B cell (primary cell): ENCODE results near the gene SMIM10L2A. TPM values are rescaled to one million over a fixed set of nuclear protein-coding genes. Genes with fewer than 3 reads are reported as not detected.

Experiments
- ATAC-seq: fragments of 200-7000 bp; cut with Tn5 transposase; one replicate; pipeline ENCODE4 v1.10.0; 2021; ENCODE audit warnings: low read depth, mild to moderate bottlenecking, moderate number of reproducible peaks, moderate library complexity
- CTCF ChIA-PET: fragments of 350-600 bp; sonication (Branson Sonifier 250); formaldehyde crosslinking; loops from one replicate; lab custom pipeline; 2021; ENCODE audit warnings: antibody characterized with exemption, inconsistent platforms; lab: Charles Lee
- POLR2A ChIA-PET: fragments of 350-600 bp; sonication (Branson Sonifier 250); formaldehyde crosslinking; loops from one replicate; lab custom pipeline; 2021; ENCODE audit warnings: antibody characterized with exemption; lab: Charles Lee
- DNase-seq: peaks from one replicate; pipeline ENCODE4 v3.0.0; 2013
- H2AFZ ChIP-seq: 2 replicates; pipeline ENCODE4 v1.6.1; 2012; ENCODE audit warnings: mild to moderate bottlenecking, low read depth, low read length; ENCODE audit not compliant: insufficient read depth, poor library complexity, severe bottlenecking
- H3K27ac ChIP-seq, 2 donors: 1 replicate in 1 of 2; 2 replicates in 1 of 2; pipeline ENCODE4 v1.5.1; 2012 to 2013; ENCODE audit warnings: low read length in 2 of 2, mild to moderate bottlenecking in 2 of 2, moderate library complexity in 1 of 2
- H3K27me3 ChIP-seq, 4 experiments: fragments of 200-600 bp in 1 of 4; sonication (generic) in 1 of 4; replicated peaks in 1 of 4; 1 replicate in 2 of 4; 2 replicates in 2 of 4; pipeline versions ENCODE4 v1.6.1 to v1.7.0; 2013 to 2016; ENCODE audit warnings: low read length in 3 of 4, mild to moderate bottlenecking in 2 of 4, mixed read lengths in 1 of 4, moderate library complexity in 1 of 4; ENCODE audit not compliant: insufficient read depth in 4 of 4, control insufficient read depth in 3 of 4; ENCODE audit errors: control extremely low read depth in 1 of 4
- H3K36me3 ChIP-seq, 2 experiments: replicated peaks in 1 of 2; 1 replicate in 1 of 2; 2 replicates in 1 of 2; pipeline versions ENCODE4 v1.6.1 to v1.7.1; 2013; ENCODE audit warnings: low read length in 1 of 2; ENCODE audit not compliant: insufficient read depth in 2 of 2, control insufficient read depth in 1 of 2; ENCODE audit errors: control extremely low read depth in 1 of 2, extremely low read depth in 1 of 2
- H3K4me1 ChIP-seq, 2 donors: fragments of 200-600 bp in 1 of 2; sonication (generic) in 1 of 2; 1 replicate in 1 of 2; 2 replicates in 1 of 2; pipeline versions ENCODE4 v1.5.1 to v1.6.1; 2013 to 2017; ENCODE audit warnings: low read length in 2 of 2; ENCODE audit not compliant: control insufficient read depth in 2 of 2, insufficient read depth in 2 of 2
- H3K4me2 ChIP-seq: replicated peaks from 2 replicates; pipeline ENCODE3; 2012; ENCODE audit warnings: mild to moderate bottlenecking, low read depth, low read length; ENCODE audit not compliant: poor library complexity, severe bottlenecking
- H3K4me3 ChIP-seq, 5 experiments: fragments of 200-600 bp in 1 of 5; sonication (generic) in 1 of 5; 1 replicate in 3 of 5; 2 replicates in 2 of 5; pipeline versions ENCODE4 v1.5.1 to v1.7.0; 2011 to 2016; ENCODE audit warnings: low read length in 4 of 5, mild to moderate bottlenecking in 4 of 5, low read depth in 2 of 5, control low read depth in 1 of 5, moderate library complexity in 1 of 5; ENCODE audit not compliant: insufficient read depth in 1 of 5; ENCODE audit errors: control extremely low read depth in 1 of 5, extremely low read depth in 1 of 5
- H3K79me2 ChIP-seq: fragments of 200-600 bp; sonication (generic); one replicate; pipeline ENCODE4 v1.6.0; 2016; ENCODE audit warnings: low read length; ENCODE audit not compliant: control insufficient read depth, insufficient read depth
- H3K9ac ChIP-seq: fragments of 200-600 bp; sonication (generic); 2 replicates; pipeline ENCODE4 v1.6.1; 2017; ENCODE audit warnings: mild to moderate bottlenecking, low read length, moderate library complexity
- H3K9me3 ChIP-seq, 3 donors: one replicate each; pipeline versions ENCODE4 v1.6.1 to v1.7.1; 2013; ENCODE audit warnings: low read length in 2 of 3; ENCODE audit not compliant: control insufficient read depth in 2 of 3, insufficient read depth in 1 of 3; ENCODE audit errors: control extremely low read depth in 1 of 3
- H4K20me1 ChIP-seq: 2 replicates; pipeline ENCODE4 v1.6.0; 2012; ENCODE audit warnings: mild to moderate bottlenecking, low read length; ENCODE audit not compliant: insufficient read depth, control insufficient read depth, poor library complexity, severe bottlenecking
- H3K27ac Mint-ChIP-seq: one replicate; pipeline ENCODE4 v1.8.0; 2021; ENCODE audit warnings: mixed read lengths
- H3K27me3 Mint-ChIP-seq: one replicate; pipeline ENCODE4 v1.8.0; 2021; ENCODE audit warnings: mixed read lengths
- H3K4me1 Mint-ChIP-seq: one replicate; pipeline ENCODE4 v1.8.0; 2021; ENCODE audit warnings: mixed read lengths
- H3K4me3 Mint-ChIP-seq: one replicate; pipeline ENCODE4 v1.8.0; 2021; ENCODE audit warnings: mixed read lengths
- H3K9me3 Mint-ChIP-seq: one replicate; pipeline ENCODE4 v1.8.0; 2022; ENCODE audit warnings: mixed read lengths; ENCODE audit not compliant: insufficient read depth
- EZH2 ChIP-seq: IDR thresholded peaks from 2 replicates; pipeline ENCODE4 v1.6.1; 2012; ENCODE audit warnings: borderline replicate concordance, low read depth, mild to moderate bottlenecking, moderate library complexity, low read length; ENCODE audit not compliant: insufficient read depth, poor library complexity, severe bottlenecking
- WGBS: methylation state at CpG from one replicate; pipeline ENCODE4 v1.1.5; 2013; ENCODE audit warnings: missing lambda C conversion rate; ENCODE audit not compliant: insufficient coverage; 5-methylcytosine and 5-hydroxymethylcytosine counted together
- intact Hi-C: fragments of 100-400 bp; cut with micrococcal nuclease; formaldehyde crosslinking; loops from one replicate; pipeline ENCODE4 v1.10.0; 2022
- polyA plus RNA-seq: library from polyadenylated mRNA; depleted of rRNA; stranded (reverse); fragments of >200 nt; gene quantifications from 2 replicates; pipeline ENCODE4 v1.2.3, GENCODE V29; 2012
- total RNA-seq, 2 donors: library from RNA; stranded (reverse); fragments of 120-200 nt in 1 of 2; gene quantifications; 1 replicate in 1 of 2; 2 replicates in 1 of 2; pipeline versions ENCODE4 v1.2.3 to v1.2.4, GENCODE V29; 2013 to 2022
- TF ChIP-seq, protein P1 (sequence below): fragments of 200-600 bp; IDR thresholded peaks from one replicate; pipeline ENCODE4 v1.8.0; 2022; ENCODE audit warnings: antibody characterized with exemption, mild to moderate bottlenecking

Gene SMIM10L2A
- total and polyA plus RNA-seq, 2 donors (not counting 1 experiment from before 2014, with no cell fraction given), result 0.25 to 0.76 TPM

DNA sequence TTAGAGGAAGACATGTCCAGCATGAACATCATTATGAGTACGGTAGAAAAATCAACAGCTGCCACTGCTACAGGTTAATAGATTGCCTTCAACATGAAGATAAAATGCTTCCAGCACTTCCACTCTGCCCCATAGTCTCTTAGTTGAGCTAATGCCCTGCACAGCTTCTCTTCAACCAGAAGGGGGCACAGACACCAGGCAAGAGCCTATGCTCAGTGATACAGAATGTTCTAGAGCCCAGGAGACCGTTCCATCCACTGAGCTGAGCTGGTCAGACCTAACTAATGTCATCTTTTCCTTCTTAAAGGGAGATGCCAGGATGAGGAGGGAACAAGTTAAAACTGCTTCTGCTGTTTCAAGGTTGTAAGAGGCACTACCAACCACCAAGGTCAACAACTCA is 42.2 kb downstream of the SMIM10L2A start:
- intact Hi-C loops, result no loop called here
- Histone ChIP-seq H3K79me2 (no peaks in the 10 kb centered on the region), H3K27me3 (peaks cover 0 to 3% (median under 1%) of the 10 kb centered on the region in 4 experiments), H3K4me1 (no peaks in the 10 kb centered on the region), H3K27ac (no peak overlapping the region), H3K9ac (no peak overlapping the region), H2AFZ (no peak overlapping the region), H3K9me3 (no peaks in the 10 kb centered on the region), H3K36me3 (no peaks in the 10 kb centered on the region), H4K20me1 (no peaks in the 10 kb centered on the region), H3K4me2 (no peak overlapping the region), H3K4me3 (no peak overlapping the region)
- Mint-ChIP-seq H3K4me1 (no peaks in the 10 kb centered on the region), H3K9me3 (no peaks in the 10 kb centered on the region), H3K4me3 (no peak overlapping the region), H3K27me3 (peaks cover 18% of the 10 kb centered on the region), H3K27ac (no peak overlapping the region)
- CTCF ChIA-PET, result interaction anchor here (1.0 to 1.1 kb wide), 2 partner anchors 105 to 132 kb away, joined by 3 to 5 read pairs; no protein-coding TSS in a partner anchor
- DNase-seq (peak; percentile 9), ATAC-seq (peak; percentile 31)
- TF ChIP-seq EZH2, result no peak
- TF ChIP-seq, protein P1, sequence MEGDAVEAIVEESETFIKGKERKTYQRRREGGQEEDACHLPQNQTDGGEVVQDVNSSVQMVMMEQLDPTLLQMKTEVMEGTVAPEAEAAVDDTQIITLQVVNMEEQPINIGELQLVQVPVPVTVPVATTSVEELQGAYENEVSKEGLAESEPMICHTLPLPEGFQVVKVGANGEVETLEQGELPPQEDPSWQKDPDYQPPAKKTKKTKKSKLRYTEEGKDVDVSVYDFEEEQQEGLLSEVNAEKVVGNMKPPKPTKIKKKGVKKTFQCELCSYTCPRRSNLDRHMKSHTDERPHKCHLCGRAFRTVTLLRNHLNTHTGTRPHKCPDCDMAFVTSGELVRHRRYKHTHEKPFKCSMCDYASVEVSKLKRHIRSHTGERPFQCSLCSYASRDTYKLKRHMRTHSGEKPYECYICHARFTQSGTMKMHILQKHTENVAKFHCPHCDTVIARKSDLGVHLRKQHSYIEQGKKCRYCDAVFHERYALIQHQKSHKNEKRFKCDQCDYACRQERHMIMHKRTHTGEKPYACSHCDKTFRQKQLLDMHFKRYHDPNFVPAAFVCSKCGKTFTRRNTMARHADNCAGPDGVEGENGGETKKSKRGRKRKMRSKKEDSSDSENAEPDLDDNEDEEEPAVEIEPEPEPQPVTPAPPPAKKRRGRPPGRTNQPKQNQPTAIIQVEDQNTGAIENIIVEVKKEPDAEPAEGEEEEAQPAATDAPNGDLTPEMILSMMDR, result peak; percentile 21
- WGBS, result 100% methylated on average over 1 of the region's 2 CpGs
- POLR2A ChIA-PET, result no interaction called here

GRCh38 chrX:135476378-135476777 is 54.6 kb downstream of the SMIM10L2A start:
- Histone ChIP-seq H3K9ac (no peak overlapping the region), H3K27ac (no peak overlapping the region), H3K27me3 (no peaks in the 10 kb centered on the region), H3K9me3 (no peaks in the 10 kb centered on the region), H2AFZ (no peak overlapping the region), H3K4me3 (no peak overlapping the region), H3K4me2 (no peak overlapping the region), H3K4me1 (no peaks in the 10 kb centered on the region), H3K79me2 (no peaks in the 10 kb centered on the region), H3K36me3 (no peaks in the 10 kb centered on the region), H4K20me1 (no peaks in the 10 kb centered on the region)
- no peak overlapping the region for H3K27ac Mint-ChIP-seq
- no CpG with 5 or more reads among the region's 3 CpGs for WGBS
- no peak for ATAC-seq
- no peaks in the 10 kb centered on the region for H3K9me3 Mint-ChIP-seq
- POLR2A ChIA-PET, result no interaction called here
- CTCF ChIA-PET, result no interaction called here
- peaks cover 8% of the 10 kb centered on the region for H3K27me3 Mint-ChIP-seq
- no peak overlapping the region for H3K4me3 Mint-ChIP-seq
- TF ChIP-seq EZH2, result no peak
- TF ChIP-seq, protein P1, result no peak
- intact Hi-C loops, result loop anchor here (10.0 kb wide), 1 partner anchor 512 kb away; no protein-coding TSS in a partner anchor
- DNase-seq, result no peak
- H3K4me1 Mint-ChIP-seq, result no peaks in the 10 kb centered on the region
